Thymus (tissue), 11 donors: ENCODE data around the gene TFDP1. TPM values are rescaled to one million over a fixed set of nuclear protein-coding genes. Genes with fewer than 3 reads are reported as not detected.
A peak's percentile ranks its signal among the peaks of the same experiment; 100 is the strongest.

Experiments
- DNase-seq, 9 donors: peaks; one replicate each; pipeline ENCODE4 v3.0.0-alpha.2; 2013; ENCODE audit warnings: low spot score in 9 of 9, low read depth in 6 of 9, missing footprints in 1 of 9
- H3K27ac ChIP-seq, 2 donors: one replicate each; pipeline ENCODE4 v1.5.1; 2013; ENCODE audit warnings: control low read depth in 1 of 2, low read depth in 1 of 2, low read length in 1 of 2, mild to moderate bottlenecking in 1 of 2, moderate library complexity in 1 of 2
- H3K27me3 ChIP-seq, 2 donors: one replicate each; pipeline ENCODE4 v1.5.1; 2013; ENCODE audit warnings: low read length in 1 of 2; ENCODE audit not compliant: control insufficient read depth in 2 of 2, insufficient read depth in 1 of 2
- H3K36me3 ChIP-seq, 2 donors: one replicate each; pipeline ENCODE4 v1.5.1; 2013; ENCODE audit warnings: low read length in 1 of 2, mild to moderate bottlenecking in 1 of 2, moderate library complexity in 1 of 2; ENCODE audit not compliant: control insufficient read depth in 2 of 2, insufficient read depth in 2 of 2
- H3K4me1 ChIP-seq, 2 donors: one replicate each; pipeline ENCODE4 v1.5.1; 2013; ENCODE audit warnings: low read length in 2 of 2; ENCODE audit not compliant: control insufficient read depth in 2 of 2, insufficient read depth in 2 of 2
- H3K4me3 ChIP-seq, 2 donors: one replicate each; pipeline ENCODE4 v1.5.1; 2013; ENCODE audit warnings: low read length in 2 of 2, control low read depth in 1 of 2, mild to moderate bottlenecking in 1 of 2
- H3K9me3 ChIP-seq, 2 donors: one replicate each; pipeline ENCODE4 v1.5.1; 2013; ENCODE audit warnings: low read length in 1 of 2, mild to moderate bottlenecking in 1 of 2; ENCODE audit not compliant: control insufficient read depth in 2 of 2, insufficient read depth in 1 of 2
- WGBS: extraction: QIAGEN DNeasy Blood & Tissue Kit; methylation state at CpG from one replicate; pipeline ENCODE4 v1.1.7; 2013; 5-methylcytosine and 5-hydroxymethylcytosine counted together
- polyA plus RNA-seq: library from polyadenylated mRNA; stranded (reverse); fragments of 200-250 nt; gene quantifications from one replicate; pipeline ENCODE4 v1.2.3, GENCODE V29; 2013
- total RNA-seq: library from RNA; stranded (reverse); fragments of 120-200 nt; gene quantifications from one replicate; pipeline ENCODE4 v1.2.4, GENCODE V29; 2013
- donor health status: healthy.

The TFDP1 gene
- total and polyA plus RNA-seq, 2 donors = 30.0 to 46.3 TPM

DNA sequence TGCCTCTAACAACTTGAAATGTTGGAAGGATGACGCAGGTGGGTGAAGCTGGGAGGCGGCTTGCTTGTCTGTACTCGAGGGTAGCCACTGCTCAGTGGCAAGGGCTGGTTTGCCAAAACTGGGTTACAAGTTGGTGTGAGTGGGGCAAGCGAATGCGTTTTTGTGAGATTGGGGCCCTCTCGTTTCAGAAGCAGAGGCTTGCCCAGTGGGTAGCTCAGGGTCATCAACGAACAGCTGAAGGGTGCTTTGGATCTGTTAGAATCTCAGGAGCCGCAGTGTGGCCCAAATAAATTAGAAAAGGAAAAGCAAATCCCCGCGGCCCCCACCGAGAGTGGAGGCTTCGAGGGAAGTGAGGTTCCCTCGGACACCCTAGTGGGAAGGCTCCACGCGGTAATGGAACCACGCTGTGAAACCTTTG, 66.2 kb downstream of the TFDP1 start:
- Histone ChIP-seq H3K9me3 (no peaks in the 10 kb centered on the region), H3K36me3 (no peaks in the 10 kb centered on the region), H3K4me3 (no peak overlapping the region), H3K27ac (no peak overlapping the region), H3K4me1 (peaks cover 0 to 18% of the 10 kb centered on the region in 2 donors), H3K27me3 (no peaks in the 10 kb centered on the region)
- 97% methylated on average over 16 of the region's 16 CpGs for WGBS
- no peak for DNase-seq

DNA sequence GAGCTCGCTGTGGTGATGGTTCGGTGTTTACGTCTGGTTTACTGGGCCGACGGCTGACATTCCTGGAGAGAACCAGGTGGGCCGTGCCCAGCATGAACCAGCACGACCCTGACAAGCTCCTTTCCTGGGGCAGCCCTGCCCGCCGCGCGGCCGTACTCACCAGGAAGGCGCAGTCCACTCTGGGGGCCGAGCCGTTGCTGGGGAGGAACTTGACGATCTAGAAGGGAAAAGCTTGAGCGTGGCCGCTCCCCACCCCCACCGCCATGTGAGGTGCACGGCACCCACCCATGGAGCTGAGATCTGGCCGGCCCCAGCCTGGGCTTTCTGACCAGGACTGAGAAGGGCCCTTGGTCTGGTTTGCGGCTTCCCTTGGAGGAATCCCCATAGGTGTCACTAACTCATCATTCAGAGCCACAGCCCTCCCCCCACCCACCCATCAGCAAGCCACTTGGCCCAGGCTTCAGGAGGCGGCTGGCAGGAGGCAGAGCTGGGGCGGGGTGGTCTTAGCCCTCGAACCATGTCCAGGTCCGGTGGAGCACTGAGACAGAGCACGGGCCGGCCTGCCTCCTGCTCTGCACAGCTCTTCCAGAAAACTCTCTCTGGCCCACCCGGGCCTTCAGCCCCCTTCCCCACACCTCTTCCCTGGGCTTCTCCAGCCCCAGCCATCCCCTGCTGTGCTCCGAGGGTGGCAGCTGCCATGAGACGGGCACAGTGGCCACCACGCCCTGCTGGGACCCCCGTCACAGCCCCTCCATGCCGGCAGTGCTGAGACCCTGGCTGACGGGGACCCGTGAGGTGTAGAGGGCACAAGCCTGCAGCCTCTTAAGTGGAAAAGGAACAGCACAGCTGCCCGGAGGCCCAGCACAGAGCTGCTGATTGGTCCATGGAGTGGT, 67.2 kb downstream of the TFDP1 start:
- DNase-seq = no peak
- 98% methylated on average over 37 of the region's 37 CpGs for WGBS
- no peak overlapping the region for H3K27ac ChIP-seq

GRCh38 chr13:113652404-113653263, 68.1 kb downstream of the TFDP1 start:
- H3K4me3 ChIP-seq = no peak overlapping the region
- H3K9me3 ChIP-seq = no peaks in the 10 kb centered on the region
- H3K36me3 ChIP-seq = no peaks in the 10 kb centered on the region
- H3K4me1 ChIP-seq = peaks cover 0 to 4% of the 10 kb centered on the region in 2 donors
- no peak overlapping the region for H3K27ac ChIP-seq
- no peak for DNase-seq
- no peaks in the 10 kb centered on the region for H3K27me3 ChIP-seq
- WGBS = 96% methylated on average over 24 of the region's 24 CpGs

More for the DNA sequence above, 67.2 kb downstream of the TFDP1 start:
- no peaks in the 10 kb centered on the region for H3K27me3 ChIP-seq
- H3K4me1 ChIP-seq = peaks cover 0 to 10% of the 10 kb centered on the region in 2 donors
- H3K4me3 ChIP-seq = no peak overlapping the region
- no peaks in the 10 kb centered on the region for H3K36me3 ChIP-seq
- H3K9me3 ChIP-seq = no peaks in the 10 kb centered on the region

DNA sequence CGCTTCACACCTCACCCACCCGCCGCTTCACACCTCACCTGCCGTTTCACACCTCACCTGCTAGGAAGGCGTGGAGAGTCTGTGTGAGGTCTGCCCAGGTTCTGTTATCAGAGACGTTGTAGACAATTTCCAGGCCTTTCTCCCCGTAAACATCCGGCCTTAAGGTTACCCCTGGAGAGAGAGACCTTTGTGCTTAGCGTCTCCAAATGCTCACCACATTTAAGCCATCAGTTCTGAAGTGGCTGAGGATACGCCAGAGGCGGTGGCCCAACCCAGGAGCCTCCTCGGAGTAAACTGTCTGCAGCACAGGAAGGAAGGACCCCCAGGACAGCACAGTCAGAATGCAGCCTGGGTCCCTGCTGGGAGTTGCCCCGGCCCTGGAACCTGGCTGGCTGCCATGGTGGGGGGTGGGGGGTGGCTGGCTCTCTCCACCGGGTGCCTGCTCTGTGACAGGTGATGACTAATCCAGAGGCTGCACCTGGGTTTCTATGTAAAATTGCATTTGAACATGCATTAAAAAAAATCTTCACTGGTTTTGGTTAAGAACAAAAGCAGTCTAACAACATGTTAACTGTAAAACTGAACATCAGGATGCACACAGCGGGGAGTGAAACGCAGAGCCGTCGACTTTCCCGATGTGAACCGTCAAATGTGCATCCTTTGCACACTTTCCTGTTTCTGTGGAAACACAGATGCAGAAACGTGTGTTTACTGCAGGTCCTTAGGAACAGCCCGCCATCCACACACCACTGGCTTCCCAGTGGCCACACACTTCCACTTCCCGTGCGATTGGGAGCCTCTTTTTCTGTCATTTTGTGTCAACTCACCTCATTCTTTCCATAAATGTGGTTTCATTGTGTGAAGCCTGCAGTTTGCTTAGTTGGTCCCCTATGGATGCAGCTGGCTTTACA, 69.0 kb downstream of the TFDP1 start:
- H3K27ac ChIP-seq = no peak overlapping the region
- peak in 1 of 9 donors; percentile 32 for DNase-seq
- WGBS = 68% methylated on average over 24 of the region's 24 CpGs
- peaks cover 0 to 4% of the 10 kb centered on the region in 2 donors for H3K4me1 ChIP-seq
- H3K36me3 ChIP-seq = no peaks in the 10 kb centered on the region
- H3K4me3 ChIP-seq = no peak overlapping the region
- H3K9me3 ChIP-seq = no peaks in the 10 kb centered on the region
- H3K27me3 ChIP-seq = no peaks in the 10 kb centered on the region

- no peak for DNase-seq
- peaks cover 0 to 4% of the 10 kb centered on the region in 2 donors for H3K4me1 ChIP-seq
- no peaks in the 10 kb centered on the region for H3K36me3 ChIP-seq
- H3K27ac ChIP-seq = no peak overlapping the region
- no peaks in the 10 kb centered on the region for H3K9me3 ChIP-seq
- no peak overlapping the region for H3K4me3 ChIP-seq
- H3K27me3 ChIP-seq = no peaks in the 10 kb centered on the region
- WGBS = 78% methylated on average over 9 of the region's 9 CpGs
These were observed 69.6 kb downstream of the TFDP1 start for GRCh38 chr13:113654175-113654560.

GRCh38 chr13:113654591-113655345, 70.2 kb downstream of the TFDP1 start:
- Histone ChIP-seq H3K4me3 (no peak overlapping the region), H3K27ac (no peak overlapping the region), H3K4me1 (peaks cover 0 to 4% of the 10 kb centered on the region in 2 donors), H3K36me3 (no peaks in the 10 kb centered on the region), H3K9me3 (no peaks in the 10 kb centered on the region), H3K27me3 (no peaks in the 10 kb centered on the region)
- WGBS = 95% methylated on average over 39 of the region's 39 CpGs
- no peak for DNase-seq

DNA sequence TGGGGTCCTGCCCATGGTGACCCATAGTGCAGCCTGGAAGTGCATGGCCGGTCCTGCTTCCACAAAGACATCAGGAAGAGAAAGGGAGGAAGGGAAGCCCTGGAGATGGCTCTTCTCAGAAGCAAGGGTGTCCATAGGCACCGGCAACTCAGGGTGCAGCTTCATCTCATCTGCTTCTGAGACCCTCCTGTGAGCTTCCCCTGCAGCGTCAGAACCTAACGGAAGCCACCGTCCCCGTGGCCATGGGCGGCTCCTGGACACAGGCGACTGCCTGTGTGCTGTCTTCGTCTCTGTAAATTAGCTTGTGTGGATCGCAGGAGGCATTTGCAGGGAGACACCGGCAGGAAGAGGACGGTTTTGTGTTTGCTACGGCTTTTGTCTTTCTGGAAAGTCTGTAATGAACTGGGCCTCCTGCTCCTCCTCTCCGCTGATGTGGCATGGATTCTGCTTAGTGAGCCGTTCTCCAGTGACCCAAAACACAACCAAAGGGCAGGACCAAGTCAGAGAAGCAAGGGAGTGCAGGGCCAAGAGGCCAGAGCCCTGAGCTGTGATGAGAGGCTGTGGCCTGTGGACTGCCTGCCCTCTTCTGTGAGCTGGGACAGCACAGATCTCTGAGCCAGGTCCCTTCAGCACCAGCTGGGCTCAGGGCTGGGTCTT, 70.9 kb downstream of the TFDP1 start:
- no peak overlapping the region for H3K27ac ChIP-seq
- no peaks in the 10 kb centered on the region for H3K36me3 ChIP-seq

More for the DNA sequence above, 70.9 kb downstream of the TFDP1 start:
- 92% methylated on average over 15 of the region's 15 CpGs for WGBS
- peaks cover 0 to 3% of the 10 kb centered on the region in 2 donors for H3K27me3 ChIP-seq
- no peak overlapping the region for H3K4me3 ChIP-seq
- H3K4me1 ChIP-seq = peaks cover 0 to 4% of the 10 kb centered on the region in 2 donors
- no peak for DNase-seq
- no peaks in the 10 kb centered on the region for H3K9me3 ChIP-seq
